LHCN-M2 (cell line): ENCODE results near the gene CFAP77. TPM values are rescaled to one million over a fixed set of nuclear protein-coding genes. Genes with fewer than 3 reads are reported as not detected.

Source experiments
- DNase-seq: peaks from one replicate; pipeline ENCODE4 v3.0.0-alpha.2; 2012; ENCODE audit warnings: low read depth
- total RNA-seq: library from RNA; depleted of rRNA; stranded (reverse); fragments of >200 nt; gene quantifications from 2 replicates; pipeline ENCODE4 v1.2.3, GENCODE V29; 2014

The CFAP77 gene
- total RNA-seq, 1 experiment from 2014 or later, result not detected

GRCh38 chr9:132487980-132488535 is 78.0 kb downstream of the CFAP77 start:
- no peak for DNase-seq

GRCh38 chr9:132488626-132489025 is 78.6 kb downstream of the CFAP77 start:
- no peak for DNase-seq

GRCh38 chr9:132489536-132489935 is 79.5 kb downstream of the CFAP77 start:
- DNase-seq, result no peak

GRCh38 chr9:132494857-132495256 is 84.8 kb downstream of the CFAP77 start:
- DNase-seq, result no peak

GRCh38 chr9:132497731-132498130 is 87.7 kb downstream of the CFAP77 start:
- no peak for DNase-seq

GRCh38 chr9:132498531-132499210 is 88.7 kb downstream of the CFAP77 start:
- DNase-seq, result no peak

- no peak for DNase-seq
Measured at GRCh38 chr9:132499251-132499650, 89.2 kb downstream of the CFAP77 start.

GRCh38 chr9:132500193-132500592 is 90.2 kb downstream of the CFAP77 start:
- no peak for DNase-seq

- no peak for DNase-seq
Measured at GRCh38 chr9:132502480-132502879, 92.5 kb downstream of the CFAP77 start.

GRCh38 chr9:132503116-132503515 is 93.1 kb downstream of the CFAP77 start:
- DNase-seq, result no peak

GRCh38 chr9:132504488-132504887 is 94.5 kb downstream of the CFAP77 start:
- no peak for DNase-seq

GRCh38 chr9:132505991-132506655 is 96.1 kb downstream of the CFAP77 start:
- no peak for DNase-seq

GRCh38 chr9:132506977-132507669 is 97.1 kb downstream of the CFAP77 start:
- no peak for DNase-seq

- peak; percentile 52 for DNase-seq
Measured at GRCh38 chr9:132507670-132508469, 97.9 kb downstream of the CFAP77 start.

- no peak for DNase-seq
Measured at GRCh38 chr9:132509928-132510874, 100.2 kb downstream of the CFAP77 start.

- DNase-seq, result no peak
Measured at GRCh38 chr9:132511191-132511999, 101.4 kb downstream of the CFAP77 start.

- no peak for DNase-seq
Measured at GRCh38 chr9:132513416-132513815, 103.4 kb downstream of the CFAP77 start.

GRCh38 chr9:132514011-132514744 is 104.2 kb downstream of the CFAP77 start:
- no peak for DNase-seq

- DNase-seq, result no peak
Measured at GRCh38 chr9:132514821-132515220, 104.8 kb downstream of the CFAP77 start.
